ENCODE measurements around the gene TEPSIN. TPM values are rescaled to one million over a fixed set of nuclear protein-coding genes. Genes with fewer than 3 reads are reported as not detected.

TEPSIN gene
- total and polyA plus RNA-seq, 7 donors = 10.9 to 22.1 (median 12.5) TPM

- intact Hi-C loops (cut with DNase I) = no loop called here
- DNase-seq (no peak), ATAC-seq (no peak)
- H3K4me3 ChIP-seq = no peak overlapping the region
- no peaks in the 10 kb centered on the region for H3K27me3 ChIP-seq (ENCODE audit: insufficient read depth in 3 of 3, low read length in 2 of 3)
- 88 to 93% (median 91%) methylated on average over 24 to 31 of the region's 31 CpGs for WGBS, 3 donors
- no peak for TF ChIP-seq CTCF (IDR thresholded peaks at IDR 0.05)
- H3K36me3 ChIP-seq (ENCODE audit: insufficient read depth in 1 of 2, low read depth in 1 of 2) = peaks cover 0 to 70% of the 10 kb centered on the region in 2 donors
- H3K27ac ChIP-seq = no peak overlapping the region
- no peaks in the 10 kb centered on the region for H3K4me1 ChIP-seq
- H3K9me3 ChIP-seq = no peaks in the 10 kb centered on the region
Observed at GRCh38 chr17:81231121-81231645, 7.7 kb downstream of the TEPSIN start.

- DNase-seq = peak in 1 of 2 donors; percentile 54
- TF ChIP-seq CTCF (IDR thresholded peaks at IDR 0.05) = no peak
- ATAC-seq = peak in 1 of 4 donors; percentile 31
- Histone ChIP-seq H3K27me3 (ENCODE audit: insufficient read depth in 3 of 3, low read length in 2 of 3) (no peaks in the 10 kb centered on the region), H3K27ac (no peak overlapping the region), H3K36me3 (ENCODE audit: insufficient read depth in 1 of 2, low read depth in 1 of 2) (peaks cover 0 to 64% of the 10 kb centered on the region in 2 donors), H3K4me3 (no peak overlapping the region), H3K9me3 (no peaks in the 10 kb centered on the region), H3K4me1 (no peaks in the 10 kb centered on the region)
- intact Hi-C loops (cut with DNase I) = no loop called here
- 86 to 94% (median 89%) methylated on average over 23 to 26 of the region's 26 CpGs for WGBS, 3 donors
Observed at GRCh38 chr17:81230043-81230820, 8.6 kb downstream of the TEPSIN start.

GRCh38 chr17:81229666-81229920 lies 9.3 kb downstream of the TEPSIN start:
- Histone ChIP-seq H3K27ac (no peak overlapping the region), H3K4me3 (no peak overlapping the region), H3K27me3 (ENCODE audit: insufficient read depth in 3 of 3, low read length in 2 of 3) (no peaks in the 10 kb centered on the region), H3K4me1 (no peaks in the 10 kb centered on the region), H3K36me3 (ENCODE audit: insufficient read depth in 1 of 2, low read depth in 1 of 2) (peaks cover 0 to 59% of the 10 kb centered on the region in 2 donors), H3K9me3 (no peaks in the 10 kb centered on the region)
- no peak for ATAC-seq
- 80 to 89% (median 84%) methylated on average over 14 of the region's 14 CpGs for WGBS, 3 donors
- no peak for TF ChIP-seq CTCF (IDR thresholded peaks at IDR 0.05)
- DNase-seq = no peak
- intact Hi-C loops (cut with DNase I) = no loop called here

- DNase-seq (no peak), ATAC-seq (no peak)
- intact Hi-C loops (cut with DNase I) = no loop called here
- Histone ChIP-seq H3K4me3 (no peak overlapping the region), H3K27me3 (ENCODE audit: insufficient read depth in 3 of 3, low read length in 2 of 3) (no peaks in the 10 kb centered on the region), H3K4me1 (no peaks in the 10 kb centered on the region), H3K9me3 (no peaks in the 10 kb centered on the region), H3K36me3 (ENCODE audit: insufficient read depth in 1 of 2, low read depth in 1 of 2) (peaks cover 0 to 54% of the 10 kb centered on the region in 2 donors), H3K27ac (no peak overlapping the region)
- 71 to 75% (median 73%) methylated on average over 28 to 32 of the region's 32 CpGs for WGBS, 3 donors
- no peak for TF ChIP-seq CTCF (IDR thresholded peaks at IDR 0.05)
Observed at GRCh38 chr17:81228834-81229665, 9.8 kb downstream of the TEPSIN start.

Data from psoas muscle (tissue), 8 donors.